ENCODE measurements around the gene TIMMDC1. TPM values are rescaled to one million over a fixed set of nuclear protein-coding genes. Genes with fewer than 3 reads are reported as not detected.

The TIMMDC1 gene
- total RNA-seq, 1 experiment from 2014 or later = 109 TPM

DNA sequence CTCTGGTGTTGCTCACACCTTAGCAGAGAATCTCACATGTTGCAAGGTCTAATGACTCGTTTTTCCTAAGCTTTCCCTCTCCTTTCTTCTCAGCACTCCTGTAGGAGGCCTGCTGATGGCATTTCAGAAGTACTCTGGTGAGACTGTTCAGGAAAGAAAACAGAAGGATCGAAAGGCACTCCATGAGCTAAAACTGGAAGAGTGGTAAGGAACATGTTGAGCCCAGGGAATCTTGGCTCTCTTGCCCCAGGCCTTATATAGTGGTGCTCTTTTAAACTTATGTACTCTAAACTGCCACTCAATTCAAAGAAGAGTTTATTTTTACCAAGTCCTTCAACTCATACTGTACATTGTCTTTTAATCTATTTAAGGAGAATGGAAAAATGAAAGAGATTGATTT is 18.8 kb downstream of the TIMMDC1 start:
- H3K23ac ChIP-seq (ENCODE audit: insufficient read length, low read depth, low read length) = no peak overlapping the region
- H3K4ac ChIP-seq (ENCODE audit: low read depth, low read length) = no peak overlapping the region
- Mint-ChIP-seq H3K4me1 (no peaks in the 10 kb centered on the region), H3K27ac (no peak overlapping the region), H3K27me3 (ENCODE audit: low read depth) (no peaks in the 10 kb centered on the region), H3K36me3 (ENCODE audit: insufficient read depth in 1 of 3, low read depth in 3 of 3) (peaks cover 63 to 84% (median 83%) of the 10 kb centered on the region in 3 experiments), H3K9me3 (peaks cover 6 to 17% of the 10 kb centered on the region in 2 experiments; a peak in 2 of 5 replicates), H3K4me3 (no peak overlapping the region)
- no peak overlapping the region for H3K18ac ChIP-seq (ENCODE audit: insufficient read length, low read depth, low read length)
- H2BK20ac ChIP-seq (ENCODE audit: low read depth, low read length, poor library complexity, severe bottlenecking) = no peak overlapping the region
- no peaks in the 10 kb centered on the region for H3K79me1 ChIP-seq (ENCODE audit: insufficient read depth, low read depth, low read length, poor library complexity, severe bottlenecking)
- H2BK12ac ChIP-seq (ENCODE audit: insufficient read length, low read depth, low read length) = no peak overlapping the region
- H4K91ac ChIP-seq (ENCODE audit: insufficient read length, low read depth, low read length) = no peak overlapping the region
- H2AFZ ChIP-seq (ENCODE audit: low read length) = no peak overlapping the region
- no peaks in the 10 kb centered on the region for H3K79me2 ChIP-seq (ENCODE audit: insufficient read depth, low read length)
- no peak overlapping the region for H2BK5ac ChIP-seq (ENCODE audit: insufficient read length, low read length)
- H3K27ac ChIP-seq (ENCODE audit: insufficient read length, low read depth, low read length) = no peak overlapping the region
- H3K4me1 ChIP-seq (ENCODE audit: insufficient read depth, low read length) = no peaks in the 10 kb centered on the region; the same call in 1 of the 2 replicates
- no peak overlapping the region for H3K9ac ChIP-seq (ENCODE audit: extremely low read depth, insufficient read length, low read length)
- no peak overlapping the region for H2BK15ac ChIP-seq (ENCODE audit: low read depth, low read length)
- no peaks in the 10 kb centered on the region for H3K27me3 ChIP-seq (ENCODE audit: insufficient read depth, low read length)
- H4K20me1 ChIP-seq (ENCODE audit: control insufficient read depth, insufficient read depth, insufficient read length) = no peaks in the 10 kb centered on the region
- no peak overlapping the region for H3K4me2 ChIP-seq (ENCODE audit: insufficient read depth, insufficient read length, low read length)
- H3K14ac ChIP-seq (ENCODE audit: insufficient read depth, low read length) = no peak overlapping the region
- no peak overlapping the region for H3K56ac ChIP-seq (ENCODE audit: insufficient read length, low read depth, low read length)
- TF ChIP-seq, protein P1, sequence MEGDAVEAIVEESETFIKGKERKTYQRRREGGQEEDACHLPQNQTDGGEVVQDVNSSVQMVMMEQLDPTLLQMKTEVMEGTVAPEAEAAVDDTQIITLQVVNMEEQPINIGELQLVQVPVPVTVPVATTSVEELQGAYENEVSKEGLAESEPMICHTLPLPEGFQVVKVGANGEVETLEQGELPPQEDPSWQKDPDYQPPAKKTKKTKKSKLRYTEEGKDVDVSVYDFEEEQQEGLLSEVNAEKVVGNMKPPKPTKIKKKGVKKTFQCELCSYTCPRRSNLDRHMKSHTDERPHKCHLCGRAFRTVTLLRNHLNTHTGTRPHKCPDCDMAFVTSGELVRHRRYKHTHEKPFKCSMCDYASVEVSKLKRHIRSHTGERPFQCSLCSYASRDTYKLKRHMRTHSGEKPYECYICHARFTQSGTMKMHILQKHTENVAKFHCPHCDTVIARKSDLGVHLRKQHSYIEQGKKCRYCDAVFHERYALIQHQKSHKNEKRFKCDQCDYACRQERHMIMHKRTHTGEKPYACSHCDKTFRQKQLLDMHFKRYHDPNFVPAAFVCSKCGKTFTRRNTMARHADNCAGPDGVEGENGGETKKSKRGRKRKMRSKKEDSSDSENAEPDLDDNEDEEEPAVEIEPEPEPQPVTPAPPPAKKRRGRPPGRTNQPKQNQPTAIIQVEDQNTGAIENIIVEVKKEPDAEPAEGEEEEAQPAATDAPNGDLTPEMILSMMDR (conservative IDR thresholded peaks at IDR 0.05) = no peak
- H4K8ac ChIP-seq (replicated peaks; ENCODE audit: insufficient read length, low read depth, low read length) = no peak overlapping the region
- no peak overlapping the region for H3T11ph ChIP-seq (ENCODE audit: low read length)
- H2AK5ac ChIP-seq (ENCODE audit: insufficient read length, low read length) = no peak overlapping the region
- no peak overlapping the region for H2BK120ac ChIP-seq (ENCODE audit: low read depth, low read length, poor library complexity, severe bottlenecking)
- H3K23me2 ChIP-seq (ENCODE audit: insufficient read length, low read depth, low read length, poor library complexity, severe bottlenecking) = no peaks in the 10 kb centered on the region
- no peak for DNase-seq
- no peak overlapping the region for H4K5ac ChIP-seq (ENCODE audit: insufficient read length, low read depth, low read length)
- H3K9me3 ChIP-seq (ENCODE audit: control insufficient read depth, low read depth, low read length) = no peaks in the 10 kb centered on the region
- no CpG with 5 or more reads among the region's 2 CpGs for WGBS (ENCODE audit: extremely low coverage, insufficient read length, low lambda C conversion rate)
